Jurkat, Clone E6-1 (cell line): ENCODE data around the gene SNED1.

Experiments used
- DNase-seq: peaks from one replicate; pipeline ENCODE4 v3.0.0-alpha.2; 2011; ENCODE audit warnings: low read depth, low spot score
- H3K4me3 ChIP-seq: 2 replicates; pipeline ENCODE4 v1.5.1; 2011; ENCODE audit warnings: mild to moderate bottlenecking, low read length, control low read depth, moderate library complexity

The SNED1 gene

GRCh38 chr2:240959214-240959940 is 39.0 kb upstream of the SNED1 start:
- H3K4me3 ChIP-seq = no peak overlapping the region
- no peak for DNase-seq

GRCh38 chr2:240959941-240960308 is 38.5 kb upstream of the SNED1 start:
- H3K4me3 ChIP-seq = no peak overlapping the region
- no peak for DNase-seq

- no peak overlapping the region for H3K4me3 ChIP-seq
- no peak for DNase-seq
These were observed 38.0 kb upstream of the SNED1 start for GRCh38 chr2:240960309-240960970.

- no peak for DNase-seq
- H3K4me3 ChIP-seq = no peak overlapping the region
These were observed 37.2 kb upstream of the SNED1 start for GRCh38 chr2:240960971-240961876.

- DNase-seq = no peak
- H3K4me3 ChIP-seq = no peak overlapping the region
These were observed 36.5 kb upstream of the SNED1 start for GRCh38 chr2:240961910-240962299.

- no peak overlapping the region for H3K4me3 ChIP-seq
- DNase-seq = no peak
These were observed 35.9 kb upstream of the SNED1 start for GRCh38 chr2:240962300-240963064.

- DNase-seq = no peak
- no peak overlapping the region for H3K4me3 ChIP-seq
These were observed 35.2 kb upstream of the SNED1 start for GRCh38 chr2:240963065-240963867.

GRCh38 chr2:240963868-240964703 is 34.3 kb upstream of the SNED1 start:
- H3K4me3 ChIP-seq = no peak overlapping the region
- DNase-seq = no peak

GRCh38 chr2:240964704-240965295 is 33.6 kb upstream of the SNED1 start:
- no peak overlapping the region for H3K4me3 ChIP-seq

GRCh38 chr2:240965296-240965904 is 33.0 kb upstream of the SNED1 start:
- DNase-seq = no peak
- no peak overlapping the region for H3K4me3 ChIP-seq

More at GRCh38 chr2:240964704-240965295, 33.6 kb upstream of the SNED1 start:
- DNase-seq = no peak

- DNase-seq = no peak
- no peak overlapping the region for H3K4me3 ChIP-seq
These were observed 32.4 kb upstream of the SNED1 start for GRCh38 chr2:240965905-240966456.

- no peak overlapping the region for H3K4me3 ChIP-seq
- DNase-seq = no peak
These were observed 31.9 kb upstream of the SNED1 start for GRCh38 chr2:240966457-240966905.

- H3K4me3 ChIP-seq = no peak overlapping the region
- no peak for DNase-seq
These were observed 31.3 kb upstream of the SNED1 start for GRCh38 chr2:240966906-240967680.

GRCh38 chr2:240967681-240968621 is 30.5 kb upstream of the SNED1 start:
- no peak for DNase-seq
- H3K4me3 ChIP-seq = no peak overlapping the region
